Smooth muscle cell (in vitro differentiated cells): ENCODE data around the gene UGT2B7. TPM values are rescaled to one million over a fixed set of nuclear protein-coding genes. Genes with fewer than 3 reads are reported as not detected.

ENCODE experiments used
- DNase-seq: peaks from one replicate; lab custom pipeline; 2025; ENCODE audit not compliant: unreplicated experiment; lab: John Stamatoyannopoulos, UW
- H2AFZ ChIP-seq: fragments of 200-600 bp; sonication (generic); 2 replicates; pipeline ENCODE4 v1.6.0; 2016; ENCODE audit warnings: antibody characterized with exemption, low read depth, mild to moderate bottlenecking
- H3F3A ChIP-seq: fragments of 200-600 bp; sonication (generic); 2 replicates; pipeline ENCODE4 v1.6.0; 2017; ENCODE audit warnings: antibody characterized with exemption, low read depth
- H3K27ac ChIP-seq: fragments of 200-600 bp; sonication (generic); 2 replicates; pipeline ENCODE4 v1.5.1; 2016; ENCODE audit warnings: low read depth, mild to moderate bottlenecking
- H3K27me3 ChIP-seq: fragments of 200-600 bp; sonication (generic); 2 replicates; pipeline ENCODE4 v1.6.1; 2016; ENCODE audit warnings: low read depth, mild to moderate bottlenecking
- H3K36me3 ChIP-seq: fragments of 200-600 bp; sonication (generic); 2 replicates; pipeline ENCODE4 v1.5.1; 2016; ENCODE audit warnings: low read depth
- H3K4me1 ChIP-seq: fragments of 200-600 bp; sonication (generic); 2 replicates; pipeline ENCODE4 v1.5.1; 2016; ENCODE audit warnings: low read depth
- H3K4me2 ChIP-seq: fragments of 200-600 bp; sonication (generic); 2 replicates; pipeline ENCODE4 v1.6.0; 2016; ENCODE audit warnings: mild to moderate bottlenecking
- H3K4me3 ChIP-seq: fragments of 200-600 bp; sonication (generic); 2 replicates; pipeline ENCODE4 v1.5.1; 2016; ENCODE audit warnings: mild to moderate bottlenecking
- H3K79me2 ChIP-seq: fragments of 200-600 bp; sonication (generic); 2 replicates; pipeline ENCODE4 v1.6.0; 2016; ENCODE audit warnings: low read depth, mild to moderate bottlenecking
- H3K9ac ChIP-seq: fragments of 200-600 bp; sonication (generic); 2 replicates; pipeline ENCODE4 v1.6.0; 2016; ENCODE audit warnings: low read depth
- H3K9me3 ChIP-seq: fragments of 200-600 bp; sonication (generic); replicated peaks from 2 replicates; pipeline ENCODE4 v1.5.1; 2016; ENCODE audit warnings: low read depth
- H4K20me1 ChIP-seq: fragments of 200-600 bp; sonication (generic); 2 replicates; pipeline ENCODE4 v1.6.0; 2016; ENCODE audit warnings: low read depth
- CTCF ChIP-seq: fragments of 200-600 bp; sonication (generic); IDR thresholded peaks from 2 replicates; pipeline ENCODE4 v1.5.1; 2017; ENCODE audit warnings: borderline replicate concordance, mild to moderate bottlenecking, antibody characterized with exemption; ENCODE audit not compliant: insufficient read depth, poor library complexity, severe bottlenecking
- WGBS: methylation state at CpG from one replicate; pipeline ENCODE4 v1.1.7; 2016; ENCODE audit warnings: low lambda C conversion rate; 5-methylcytosine and 5-hydroxymethylcytosine counted together
- polyA plus RNA-seq: library from polyadenylated mRNA; unstranded; fragments of >200 nt; fragmentation: Nextera tagmentation; extraction: Ambion mirVana; gene quantifications from 2 replicates; pipeline ENCODE4 v1.2.1, GENCODE V29; 2016
- total RNA-seq: library from RNA; depleted of rRNA; stranded (reverse); fragments of >200 nt; gene quantifications from 2 replicates; pipeline ENCODE4 v1.2.3, GENCODE V29; 2014

UGT2B7 gene
- total and polyA plus RNA-seq, 2 experiments from 2014 or later, result 0.45 to 2.6 TPM

GRCh38 chr4:69054578-69055200, 41.6 kb upstream of the UGT2B7 start:
- H4K20me1 ChIP-seq, result no peaks in the 10 kb centered on the region
- H3K79me2 ChIP-seq, result no peaks in the 10 kb centered on the region
- no peak for TF ChIP-seq CTCF
- no peak for DNase-seq
- H3K9me3 ChIP-seq, result no peaks in the 10 kb centered on the region
- peaks cover 20% of the 10 kb centered on the region for H3K4me1 ChIP-seq
- peak overlapping the region; percentile 50 for H3K4me2 ChIP-seq
- peak overlapping the region; percentile 94 for H3K27ac ChIP-seq
- H2AFZ ChIP-seq, result peak overlapping the region; percentile 33
- no peak overlapping the region for H3K4me3 ChIP-seq
- no peaks in the 10 kb centered on the region for H3K36me3 ChIP-seq
- 30% methylated on average over 7 of the region's 7 CpGs for WGBS
- peak overlapping the region; percentile 67 for H3K9ac ChIP-seq
- peaks cover 5% of the 10 kb centered on the region for H3F3A ChIP-seq
- no peaks in the 10 kb centered on the region for H3K27me3 ChIP-seq

DNA sequence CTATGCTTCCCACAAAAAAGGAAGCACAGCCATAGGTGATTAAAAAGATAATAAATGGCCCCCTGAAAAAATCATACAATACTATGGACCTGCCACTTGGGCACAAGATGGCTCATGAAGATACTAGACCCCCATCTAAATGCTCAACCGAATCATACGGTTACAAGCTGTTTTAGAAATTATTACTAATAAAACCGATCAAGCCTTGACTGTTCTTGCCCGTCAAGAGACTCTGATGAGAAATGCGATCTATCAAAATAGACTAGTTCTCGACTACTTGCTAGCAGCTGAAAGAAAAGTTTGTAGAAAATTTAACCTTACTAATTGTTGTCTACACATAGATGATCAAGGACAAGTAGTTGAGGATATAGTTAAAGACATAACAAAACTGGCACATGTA, 40.1 kb upstream of the UGT2B7 start:
- TF ChIP-seq CTCF, result no peak
- H4K20me1 ChIP-seq, result no peaks in the 10 kb centered on the region
- no peaks in the 10 kb centered on the region for H3K36me3 ChIP-seq
- H3F3A ChIP-seq, result peaks cover 5% of the 10 kb centered on the region
- H3K4me3 ChIP-seq, result no peak overlapping the region
- 98% methylated on average over 6 of the region's 6 CpGs for WGBS
- H3K4me2 ChIP-seq, result no peak overlapping the region
- DNase-seq, result no peak
- no peaks in the 10 kb centered on the region for H3K27me3 ChIP-seq
- H2AFZ ChIP-seq, result peak overlapping the region; percentile 77
- peak overlapping the region; percentile 6 for H3K9ac ChIP-seq
- H3K4me1 ChIP-seq, result peaks cover 14% of the 10 kb centered on the region
- no peaks in the 10 kb centered on the region for H3K79me2 ChIP-seq
- peak overlapping the region; percentile 94 for H3K27ac ChIP-seq
- no peaks in the 10 kb centered on the region for H3K9me3 ChIP-seq

- Histone ChIP-seq H3K79me2 (no peaks in the 10 kb centered on the region), H4K20me1 (no peaks in the 10 kb centered on the region), H3K4me2 (peak overlapping the region; percentile 76), H3K4me1 (peaks cover 14% of the 10 kb centered on the region), H3K9me3 (no peaks in the 10 kb centered on the region), H3K27ac (peak overlapping the region; percentile 94), H3K36me3 (no peaks in the 10 kb centered on the region), H3K4me3 (peak overlapping the region; percentile 13), H2AFZ (peak overlapping the region; percentile 84), H3K27me3 (no peaks in the 10 kb centered on the region), H3F3A (peaks cover 5% of the 10 kb centered on the region), H3K9ac (peak overlapping the region; percentile 43)
- no peak for DNase-seq
- TF ChIP-seq CTCF, result no peak
- WGBS, result 64% methylated on average over 4 of the region's 4 CpGs
Observed at GRCh38 chr4:69056921-69057550, 39.2 kb upstream of the UGT2B7 start.
